ENCODE data around the gene SCN5A.

DNA sequence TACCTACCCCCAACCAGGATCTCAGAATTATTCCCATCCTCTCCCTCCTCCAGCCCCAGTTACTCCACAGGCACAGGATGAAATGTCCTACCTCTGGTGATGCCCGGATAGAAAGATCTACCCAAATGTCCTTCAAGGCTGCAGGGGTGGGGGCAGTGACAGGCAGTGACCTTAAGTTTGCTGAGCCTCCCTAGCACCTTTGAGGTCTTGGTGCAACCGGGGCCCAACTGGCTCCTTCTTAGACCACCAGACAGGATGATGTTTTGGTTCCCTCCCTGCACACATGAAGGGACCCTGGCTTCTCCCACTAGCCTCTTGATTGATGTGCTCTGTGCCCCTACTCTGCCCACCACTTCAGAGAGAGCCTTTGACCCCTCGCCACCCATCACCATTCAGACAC, 117.0 kb downstream of the SCN5A start:
- TF ChIP-seq RAD21 (IDR thresholded peaks at IDR 0.05) (no peak), YY1 (IDR thresholded peaks at IDR 0.05) (no peak), SP1 (IDR thresholded peaks at IDR 0.05) (no peak), MAX (IDR thresholded peaks at IDR 0.05) (no peak), FOXA1 (IDR thresholded peaks at IDR 0.05) (no peak), JUND (IDR thresholded peaks at IDR 0.05) (no peak), FOXA2 (IDR thresholded peaks at IDR 0.05) (no peak), NR2F2 (IDR thresholded peaks at IDR 0.05) (no peak), TAF1 (conservative IDR thresholded peaks at IDR 0.05) (no peak)
- TF ChIP-seq, protein P1, sequence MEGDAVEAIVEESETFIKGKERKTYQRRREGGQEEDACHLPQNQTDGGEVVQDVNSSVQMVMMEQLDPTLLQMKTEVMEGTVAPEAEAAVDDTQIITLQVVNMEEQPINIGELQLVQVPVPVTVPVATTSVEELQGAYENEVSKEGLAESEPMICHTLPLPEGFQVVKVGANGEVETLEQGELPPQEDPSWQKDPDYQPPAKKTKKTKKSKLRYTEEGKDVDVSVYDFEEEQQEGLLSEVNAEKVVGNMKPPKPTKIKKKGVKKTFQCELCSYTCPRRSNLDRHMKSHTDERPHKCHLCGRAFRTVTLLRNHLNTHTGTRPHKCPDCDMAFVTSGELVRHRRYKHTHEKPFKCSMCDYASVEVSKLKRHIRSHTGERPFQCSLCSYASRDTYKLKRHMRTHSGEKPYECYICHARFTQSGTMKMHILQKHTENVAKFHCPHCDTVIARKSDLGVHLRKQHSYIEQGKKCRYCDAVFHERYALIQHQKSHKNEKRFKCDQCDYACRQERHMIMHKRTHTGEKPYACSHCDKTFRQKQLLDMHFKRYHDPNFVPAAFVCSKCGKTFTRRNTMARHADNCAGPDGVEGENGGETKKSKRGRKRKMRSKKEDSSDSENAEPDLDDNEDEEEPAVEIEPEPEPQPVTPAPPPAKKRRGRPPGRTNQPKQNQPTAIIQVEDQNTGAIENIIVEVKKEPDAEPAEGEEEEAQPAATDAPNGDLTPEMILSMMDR (IDR thresholded peaks at IDR 0.05; ENCODE audit: low read depth, low read length, missing input control), result no peak
- TF ChIP-seq, protein P2, sequence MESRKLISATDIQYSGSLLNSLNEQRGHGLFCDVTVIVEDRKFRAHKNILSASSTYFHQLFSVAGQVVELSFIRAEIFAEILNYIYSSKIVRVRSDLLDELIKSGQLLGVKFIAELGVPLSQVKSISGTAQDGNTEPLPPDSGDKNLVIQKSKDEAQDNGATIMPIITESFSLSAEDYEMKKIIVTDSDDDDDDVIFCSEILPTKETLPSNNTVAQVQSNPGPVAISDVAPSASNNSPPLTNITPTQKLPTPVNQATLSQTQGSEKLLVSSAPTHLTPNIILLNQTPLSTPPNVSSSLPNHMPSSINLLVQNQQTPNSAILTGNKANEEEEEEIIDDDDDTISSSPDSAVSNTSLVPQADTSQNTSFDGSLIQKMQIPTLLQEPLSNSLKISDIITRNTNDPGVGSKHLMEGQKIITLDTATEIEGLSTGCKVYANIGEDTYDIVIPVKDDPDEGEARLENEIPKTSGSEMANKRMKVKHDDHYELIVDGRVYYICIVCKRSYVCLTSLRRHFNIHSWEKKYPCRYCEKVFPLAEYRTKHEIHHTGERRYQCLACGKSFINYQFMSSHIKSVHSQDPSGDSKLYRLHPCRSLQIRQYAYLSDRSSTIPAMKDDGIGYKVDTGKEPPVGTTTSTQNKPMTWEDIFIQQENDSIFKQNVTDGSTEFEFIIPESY (IDR thresholded peaks at IDR 0.05), result no peak
- TF ChIP-seq, protein P3, sequence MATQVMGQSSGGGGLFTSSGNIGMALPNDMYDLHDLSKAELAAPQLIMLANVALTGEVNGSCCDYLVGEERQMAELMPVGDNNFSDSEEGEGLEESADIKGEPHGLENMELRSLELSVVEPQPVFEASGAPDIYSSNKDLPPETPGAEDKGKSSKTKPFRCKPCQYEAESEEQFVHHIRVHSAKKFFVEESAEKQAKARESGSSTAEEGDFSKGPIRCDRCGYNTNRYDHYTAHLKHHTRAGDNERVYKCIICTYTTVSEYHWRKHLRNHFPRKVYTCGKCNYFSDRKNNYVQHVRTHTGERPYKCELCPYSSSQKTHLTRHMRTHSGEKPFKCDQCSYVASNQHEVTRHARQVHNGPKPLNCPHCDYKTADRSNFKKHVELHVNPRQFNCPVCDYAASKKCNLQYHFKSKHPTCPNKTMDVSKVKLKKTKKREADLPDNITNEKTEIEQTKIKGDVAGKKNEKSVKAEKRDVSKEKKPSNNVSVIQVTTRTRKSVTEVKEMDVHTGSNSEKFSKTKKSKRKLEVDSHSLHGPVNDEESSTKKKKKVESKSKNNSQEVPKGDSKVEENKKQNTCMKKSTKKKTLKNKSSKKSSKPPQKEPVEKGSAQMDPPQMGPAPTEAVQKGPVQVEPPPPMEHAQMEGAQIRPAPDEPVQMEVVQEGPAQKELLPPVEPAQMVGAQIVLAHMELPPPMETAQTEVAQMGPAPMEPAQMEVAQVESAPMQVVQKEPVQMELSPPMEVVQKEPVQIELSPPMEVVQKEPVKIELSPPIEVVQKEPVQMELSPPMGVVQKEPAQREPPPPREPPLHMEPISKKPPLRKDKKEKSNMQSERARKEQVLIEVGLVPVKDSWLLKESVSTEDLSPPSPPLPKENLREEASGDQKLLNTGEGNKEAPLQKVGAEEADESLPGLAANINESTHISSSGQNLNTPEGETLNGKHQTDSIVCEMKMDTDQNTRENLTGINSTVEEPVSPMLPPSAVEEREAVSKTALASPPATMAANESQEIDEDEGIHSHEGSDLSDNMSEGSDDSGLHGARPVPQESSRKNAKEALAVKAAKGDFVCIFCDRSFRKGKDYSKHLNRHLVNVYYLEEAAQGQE (IDR thresholded peaks at IDR 0.05), result no peak
- TF ChIP-seq, protein P4, sequence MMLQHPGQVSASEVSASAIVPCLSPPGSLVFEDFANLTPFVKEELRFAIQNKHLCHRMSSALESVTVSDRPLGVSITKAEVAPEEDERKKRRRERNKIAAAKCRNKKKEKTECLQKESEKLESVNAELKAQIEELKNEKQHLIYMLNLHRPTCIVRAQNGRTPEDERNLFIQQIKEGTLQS (IDR thresholded peaks at IDR 0.05), result no peak

Measured in liver (tissue), 3 donors.